ENCODE data around the gene ROR2.

ROR2 gene

GRCh38 chr9:91771027-91771426 is 179.0 kb downstream of the ROR2 start:
- Histone ChIP-seq H3K27ac (ENCODE audit: low read depth, low read length) (peak overlapping the region; percentile 66), H3K4me3 (ENCODE audit: low read length) (no peak overlapping the region)

GRCh38 chr9:91770229-91770628 is 179.8 kb downstream of the ROR2 start:
- Histone ChIP-seq H3K27me3 (ENCODE audit: control insufficient read depth, insufficient read depth, low read length) (no peaks in the 10 kb centered on the region), H3K9ac (ENCODE audit: low read length) (no peak overlapping the region), H3K27ac (ENCODE audit: low read depth, low read length) (peak overlapping the region; percentile 66), H3K36me3 (ENCODE audit: control insufficient read depth, insufficient read depth, low read length) (no peaks in the 10 kb centered on the region), H3K4me3 (ENCODE audit: low read length) (no peak overlapping the region), H3K4me1 (ENCODE audit: control insufficient read depth, insufficient read depth, low read length) (peaks cover 43% of the 10 kb centered on the region)

More at GRCh38 chr9:91771027-91771426, 179.0 kb downstream of the ROR2 start:
- no peak overlapping the region for H3K9ac ChIP-seq (ENCODE audit: low read length)
- H3K4me1 ChIP-seq (ENCODE audit: control insufficient read depth, insufficient read depth, low read length) = peaks cover 46% of the 10 kb centered on the region
- no peaks in the 10 kb centered on the region for H3K36me3 ChIP-seq (ENCODE audit: control insufficient read depth, insufficient read depth, low read length)
- H3K27me3 ChIP-seq (ENCODE audit: control insufficient read depth, insufficient read depth, low read length) = no peaks in the 10 kb centered on the region

DNA sequence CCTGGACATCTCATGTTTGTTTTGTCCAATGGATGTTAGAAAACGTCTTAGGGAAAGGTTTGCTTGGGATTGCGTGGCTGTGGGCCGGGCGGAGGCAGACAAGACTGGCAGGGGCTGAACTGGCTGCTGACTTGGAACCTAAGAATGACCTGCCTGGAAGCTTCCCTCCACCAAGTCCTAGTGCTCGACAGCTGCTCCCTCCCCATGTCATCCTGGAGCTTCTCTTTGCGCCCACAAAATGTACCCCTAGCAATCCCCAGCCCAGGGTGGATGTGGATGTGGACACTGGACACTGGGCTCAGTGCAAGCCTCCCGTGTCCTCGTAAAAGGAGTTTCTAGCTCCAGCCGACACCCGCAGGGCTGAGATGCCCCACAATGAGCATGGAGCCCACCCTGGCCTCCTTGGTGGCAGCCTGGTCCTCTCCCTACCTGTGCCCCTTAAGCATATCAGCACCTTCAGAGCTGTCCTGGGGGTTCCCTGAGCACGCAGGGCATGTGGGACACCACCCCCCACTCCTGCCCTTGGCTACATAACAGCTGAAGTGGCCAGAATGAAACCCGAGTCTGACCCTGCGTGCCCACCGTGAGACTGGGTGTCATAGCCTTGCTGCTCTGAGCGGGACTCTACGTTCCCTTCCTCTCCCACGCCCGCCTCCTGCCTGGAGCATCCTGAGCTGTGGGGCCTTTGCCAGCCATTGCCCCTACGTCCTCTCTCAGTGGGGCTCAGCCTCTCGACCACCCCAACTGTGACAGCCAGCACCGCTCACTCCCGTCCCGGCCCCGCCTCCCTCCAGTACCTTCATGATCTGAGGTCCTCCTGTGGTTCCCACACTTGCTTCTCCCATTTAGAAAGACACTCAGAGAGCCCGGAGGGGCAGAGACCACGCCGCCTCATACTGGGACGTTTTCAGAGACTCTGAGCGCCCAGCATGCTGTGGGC is 180.8 kb downstream of the ROR2 start:
- H3K36me3 ChIP-seq (ENCODE audit: control insufficient read depth, insufficient read depth, low read length) = no peaks in the 10 kb centered on the region
- H3K27me3 ChIP-seq (ENCODE audit: control insufficient read depth, insufficient read depth, low read length) = no peaks in the 10 kb centered on the region
- no peak overlapping the region for H3K27ac ChIP-seq (ENCODE audit: low read depth, low read length)
- no peak overlapping the region for H3K4me3 ChIP-seq (ENCODE audit: low read length)
- H3K9ac ChIP-seq (ENCODE audit: low read length) = no peak overlapping the region
- peaks cover 41% of the 10 kb centered on the region for H3K4me1 ChIP-seq (ENCODE audit: control insufficient read depth, insufficient read depth, low read length)

- Histone ChIP-seq H3K4me3 (ENCODE audit: low read length) (no peak overlapping the region), H3K9ac (ENCODE audit: low read length) (no peak overlapping the region), H3K36me3 (ENCODE audit: control insufficient read depth, insufficient read depth, low read length) (no peaks in the 10 kb centered on the region), H3K4me1 (ENCODE audit: control insufficient read depth, insufficient read depth, low read length) (peaks cover 33% of the 10 kb centered on the region), H3K27me3 (ENCODE audit: control insufficient read depth, insufficient read depth, low read length) (no peaks in the 10 kb centered on the region), H3K27ac (ENCODE audit: low read depth, low read length) (no peak overlapping the region)
These were observed 181.5 kb downstream of the ROR2 start for GRCh38 chr9:91768507-91768906.

DNA sequence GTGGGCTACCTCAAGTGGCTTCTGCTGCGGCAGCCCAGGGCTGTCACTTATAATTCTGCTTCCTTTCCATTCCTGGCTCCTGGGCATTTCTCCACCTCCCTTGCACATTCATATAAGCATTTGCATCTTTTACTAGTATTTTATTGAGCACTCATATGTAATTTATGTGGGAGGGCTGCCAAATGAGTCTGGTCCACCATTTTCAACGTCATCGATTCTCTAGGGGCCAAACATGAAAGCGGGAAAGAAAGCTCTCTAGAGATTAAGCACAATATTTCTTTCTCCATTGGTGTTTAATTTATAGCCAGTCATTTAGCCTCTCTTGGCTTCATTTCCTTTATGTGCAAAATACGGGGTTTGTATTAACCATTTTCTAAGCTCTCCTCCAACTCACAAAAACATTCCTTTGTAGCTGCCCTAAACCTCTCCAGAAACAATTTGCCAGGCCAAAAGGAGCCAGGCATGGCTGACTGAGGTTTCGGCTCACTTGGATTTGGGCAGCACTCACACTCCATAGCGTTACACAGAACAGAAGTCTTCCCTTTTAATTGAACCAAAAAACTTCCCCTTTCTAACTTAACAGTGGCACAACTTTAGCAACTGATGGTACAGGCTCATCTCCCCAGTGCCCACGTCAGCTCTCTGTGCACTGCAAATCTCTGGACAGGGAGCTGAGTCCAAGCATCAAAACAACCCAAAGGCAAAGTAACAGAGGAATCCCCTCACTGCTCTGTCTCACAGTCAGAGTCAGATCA is 183.5 kb downstream of the ROR2 start:
- Histone ChIP-seq H3K27ac (ENCODE audit: low read depth, low read length) (peak overlapping the region; percentile 22), H3K27me3 (ENCODE audit: control insufficient read depth, insufficient read depth, low read length) (no peaks in the 10 kb centered on the region), H3K4me3 (ENCODE audit: low read length) (no peak overlapping the region), H3K36me3 (ENCODE audit: control insufficient read depth, insufficient read depth, low read length) (no peaks in the 10 kb centered on the region), H3K9ac (ENCODE audit: low read length) (no peak overlapping the region), H3K4me1 (ENCODE audit: control insufficient read depth, insufficient read depth, low read length) (peaks cover 15% of the 10 kb centered on the region)

- no peak overlapping the region for H3K9ac ChIP-seq (ENCODE audit: low read length)
- H3K36me3 ChIP-seq (ENCODE audit: control insufficient read depth, insufficient read depth, low read length) = no peaks in the 10 kb centered on the region
- H3K4me1 ChIP-seq (ENCODE audit: control insufficient read depth, insufficient read depth, low read length) = peaks cover 7% of the 10 kb centered on the region
- H3K4me3 ChIP-seq (ENCODE audit: low read length) = no peak overlapping the region
- H3K27me3 ChIP-seq (ENCODE audit: control insufficient read depth, insufficient read depth, low read length) = no peaks in the 10 kb centered on the region
- H3K27ac ChIP-seq (ENCODE audit: low read depth, low read length) = peak overlapping the region; percentile 22
These were observed 184.7 kb downstream of the ROR2 start for GRCh38 chr9:91765296-91765695.

- Histone ChIP-seq H3K27ac (ENCODE audit: low read depth, low read length) (no peak overlapping the region), H3K4me3 (ENCODE audit: low read length) (no peak overlapping the region), H3K36me3 (ENCODE audit: control insufficient read depth, insufficient read depth, low read length) (no peaks in the 10 kb centered on the region), H3K4me1 (ENCODE audit: control insufficient read depth, insufficient read depth, low read length) (peaks cover 2% of the 10 kb centered on the region), H3K27me3 (ENCODE audit: control insufficient read depth, insufficient read depth, low read length) (no peaks in the 10 kb centered on the region), H3K9ac (ENCODE audit: low read length) (no peak overlapping the region)
These were observed 185.4 kb downstream of the ROR2 start for GRCh38 chr9:91764661-91765060.

DNA sequence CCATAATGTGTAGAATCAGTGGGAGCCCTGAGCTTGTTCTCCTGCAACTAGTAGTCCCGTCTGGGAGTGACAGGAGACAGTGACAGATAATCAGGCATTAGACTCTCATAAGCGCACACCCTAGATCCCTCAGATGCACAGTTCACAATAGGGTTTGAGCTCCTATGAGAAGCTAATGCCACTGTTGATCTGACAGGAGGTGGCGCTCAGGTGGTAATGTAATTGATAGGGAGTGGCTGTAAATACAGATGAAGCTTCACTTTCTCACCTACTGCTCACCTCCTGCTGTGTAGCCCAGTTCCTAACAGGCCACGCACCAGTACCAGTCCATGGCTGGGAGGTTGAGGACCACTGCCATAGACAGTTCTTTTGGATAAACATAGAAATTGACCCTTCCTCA is 188.7 kb downstream of the ROR2 start:
- Histone ChIP-seq H3K4me1 (ENCODE audit: control insufficient read depth, insufficient read depth, low read length) (peaks cover under 1% of the 10 kb centered on the region), H3K36me3 (ENCODE audit: control insufficient read depth, insufficient read depth, low read length) (no peaks in the 10 kb centered on the region), H3K4me3 (ENCODE audit: low read length) (no peak overlapping the region), H3K9ac (ENCODE audit: low read length) (no peak overlapping the region), H3K27me3 (ENCODE audit: control insufficient read depth, insufficient read depth, low read length) (no peaks in the 10 kb centered on the region), H3K27ac (ENCODE audit: low read depth, low read length) (no peak overlapping the region)

- Histone ChIP-seq H3K27me3 (ENCODE audit: control insufficient read depth, insufficient read depth, low read length) (no peaks in the 10 kb centered on the region), H3K4me3 (ENCODE audit: low read length) (no peak overlapping the region), H3K9ac (ENCODE audit: low read length) (no peak overlapping the region), H3K27ac (ENCODE audit: low read depth, low read length) (no peak overlapping the region), H3K36me3 (ENCODE audit: control insufficient read depth, insufficient read depth, low read length) (no peaks in the 10 kb centered on the region), H3K4me1 (ENCODE audit: control insufficient read depth, insufficient read depth, low read length) (no peaks in the 10 kb centered on the region)
These were observed 189.1 kb downstream of the ROR2 start for GRCh38 chr9:91760906-91761305.

- H3K4me1 ChIP-seq (ENCODE audit: control insufficient read depth, insufficient read depth, low read length) = no peaks in the 10 kb centered on the region
- H3K27ac ChIP-seq (ENCODE audit: low read depth, low read length) = no peak overlapping the region
- H3K4me3 ChIP-seq (ENCODE audit: low read length) = no peak overlapping the region
- H3K36me3 ChIP-seq (ENCODE audit: control insufficient read depth, insufficient read depth, low read length) = peaks cover 4% of the 10 kb centered on the region
- H3K27me3 ChIP-seq (ENCODE audit: control insufficient read depth, insufficient read depth, low read length) = no peaks in the 10 kb centered on the region
- H3K9ac ChIP-seq (ENCODE audit: low read length) = no peak overlapping the region
These were observed 191.5 kb downstream of the ROR2 start for GRCh38 chr9:91758491-91758981.

DNA sequence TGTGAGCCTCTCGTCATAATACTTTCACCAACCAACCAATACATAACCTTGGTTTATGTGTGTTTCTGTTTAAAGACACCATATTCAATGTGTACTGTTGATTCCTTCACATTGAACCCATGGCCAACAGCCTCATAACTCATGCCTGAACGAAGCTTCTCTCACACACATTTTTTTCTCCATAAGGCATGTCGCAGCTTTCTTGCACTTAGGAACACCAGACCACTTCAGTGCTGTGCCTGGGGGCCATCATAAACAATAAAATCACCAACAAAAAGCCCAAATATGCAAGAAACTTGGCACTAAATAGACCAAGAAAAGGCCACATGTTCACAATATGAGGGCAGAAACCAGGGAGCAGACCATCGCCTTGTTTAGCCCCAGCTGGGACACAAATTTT is 192.2 kb downstream of the ROR2 start:
- Histone ChIP-seq H3K4me1 (ENCODE audit: control insufficient read depth, insufficient read depth, low read length) (no peaks in the 10 kb centered on the region), H3K36me3 (ENCODE audit: control insufficient read depth, insufficient read depth, low read length) (peaks cover 4% of the 10 kb centered on the region), H3K27me3 (ENCODE audit: control insufficient read depth, insufficient read depth, low read length) (no peaks in the 10 kb centered on the region), H3K4me3 (ENCODE audit: low read length) (no peak overlapping the region), H3K9ac (ENCODE audit: low read length) (no peak overlapping the region), H3K27ac (ENCODE audit: low read depth, low read length) (no peak overlapping the region)

DNA sequence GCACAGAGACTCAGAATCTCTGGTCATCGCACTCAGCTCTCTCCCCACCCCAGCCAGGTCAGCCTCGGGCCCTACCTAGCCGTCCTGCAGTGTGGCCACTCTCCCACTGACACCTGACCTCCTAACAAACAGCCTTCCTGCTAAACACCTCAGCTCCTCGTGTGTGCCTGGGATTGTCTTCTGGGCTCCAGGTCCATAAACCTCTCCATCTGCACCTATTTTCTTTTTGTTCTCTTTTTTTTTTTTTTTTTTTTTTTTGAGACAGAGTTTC is 193.6 kb downstream of the ROR2 start:
- H3K36me3 ChIP-seq (ENCODE audit: control insufficient read depth, insufficient read depth, low read length) = peaks cover 4% of the 10 kb centered on the region
- H3K27me3 ChIP-seq (ENCODE audit: control insufficient read depth, insufficient read depth, low read length) = no peaks in the 10 kb centered on the region
- no peak overlapping the region for H3K27ac ChIP-seq (ENCODE audit: low read depth, low read length)
- H3K4me1 ChIP-seq (ENCODE audit: control insufficient read depth, insufficient read depth, low read length) = no peaks in the 10 kb centered on the region
- no peak overlapping the region for H3K9ac ChIP-seq (ENCODE audit: low read length)
- no peak overlapping the region for H3K4me3 ChIP-seq (ENCODE audit: low read length)
